Limb (tissue), 2 donors: Measurements from ENCODE around the gene USP20.

Source experiments
- DNase-seq, 2 donors: peaks; one replicate each; pipeline ENCODE4 v3.0.0-alpha.2; 2016; ENCODE audit errors: extremely low spot score in 2 of 2

The USP20 gene

GRCh38 chr9:129823542-129823934, 11.7 kb upstream of the USP20 start:
- no peak for DNase-seq

- DNase-seq = peak; percentile 93 to 95
Observed at GRCh38 chr9:129823935-129824601, 11.2 kb upstream of the USP20 start, which contains the start of gene TOR1A. TOR1A (minus strand) TSS chr9:129824136; CDS start chr9:129824085, 51 bp downstream.

GRCh38 chr9:129826344-129826743, 8.9 kb upstream of the USP20 start:
- no peak for DNase-seq

GRCh38 chr9:129826759-129827158, 8.5 kb upstream of the USP20 start:
- DNase-seq = no peak

GRCh38 chr9:129828051-129828450, 7.2 kb upstream of the USP20 start:
- no peak for DNase-seq

- DNase-seq = no peak
Observed at GRCh38 chr9:129828969-129829368, 6.3 kb upstream of the USP20 start.

GRCh38 chr9:129832982-129833381, 2.3 kb upstream of the USP20 start:
- no peak for DNase-seq

- no peak for DNase-seq
Observed at GRCh38 chr9:129834489-129835127, 650 bp upstream of the USP20 start.

GRCh38 chr9:129835860-129836223, 584 bp downstream of the USP20 start:
- DNase-seq = peak in 1 of 2 donors; percentile 14

GRCh38 chr9:129836311-129837007, 1.2 kb downstream of the USP20 start:
- DNase-seq = no peak

GRCh38 chr9:129838707-129839259, 3.5 kb downstream of the USP20 start:
- no peak for DNase-seq

GRCh38 chr9:129839324-129840023, 4.2 kb downstream of the USP20 start:
- no peak for DNase-seq

GRCh38 chr9:129840034-129840433, 4.8 kb downstream of the USP20 start:
- no peak for DNase-seq

GRCh38 chr9:129841071-129841470, 5.8 kb downstream of the USP20 start:
- DNase-seq = no peak

- no peak for DNase-seq
Observed at GRCh38 chr9:129845373-129845772, 10.1 kb downstream of the USP20 start.

GRCh38 chr9:129848712-129849441, 13.6 kb downstream of the USP20 start:
- DNase-seq = no peak

- DNase-seq = no peak
Observed at GRCh38 chr9:129849901-129850300, 14.6 kb downstream of the USP20 start.

GRCh38 chr9:129850821-129851550, 15.7 kb downstream of the USP20 start:
- no peak for DNase-seq

GRCh38 chr9:129851821-129852220, 16.6 kb downstream of the USP20 start:
- DNase-seq = no peak

GRCh38 chr9:129852579-129852978, 17.3 kb downstream of the USP20 start:
- DNase-seq = no peak
